Fibroblast of peridontal ligament (primary cell): Measurements from ENCODE around the gene TAGLN2.

ENCODE experiments used
- DNase-seq: peaks from one replicate; pipeline ENCODE4 v3.0.0-alpha.2; 2010; ENCODE audit errors: extremely low read depth

The TAGLN2 gene

GRCh38 chr1:159873530-159874143 lies 51.7 kb downstream of the TAGLN2 start:
- DNase-seq, result no peak

GRCh38 chr1:159872891-159873290 lies 52.4 kb downstream of the TAGLN2 start:
- DNase-seq, result no peak

GRCh38 chr1:159870704-159871103 lies 54.6 kb downstream of the TAGLN2 start:
- DNase-seq, result no peak

GRCh38 chr1:159869607-159870006 lies 55.7 kb downstream of the TAGLN2 start:
- DNase-seq, result no peak

GRCh38 chr1:159869173-159869572 lies 56.1 kb downstream of the TAGLN2 start:
- peak; percentile 30 for DNase-seq

- DNase-seq, result no peak
Observed at GRCh38 chr1:159868766-159869165, 56.5 kb downstream of the TAGLN2 start.
